CD4-positive, alpha-beta T cell treated with Interleukin-15 for 4 hours (primary cell): Measurements from ENCODE around the gene HLA-A.

Experiments
- DNase-seq: peaks from one replicate; pipeline ENCODE4 v3.0.0-alpha.2; 2020; ENCODE audit warnings: low spot score

HLA-A gene

DNA sequence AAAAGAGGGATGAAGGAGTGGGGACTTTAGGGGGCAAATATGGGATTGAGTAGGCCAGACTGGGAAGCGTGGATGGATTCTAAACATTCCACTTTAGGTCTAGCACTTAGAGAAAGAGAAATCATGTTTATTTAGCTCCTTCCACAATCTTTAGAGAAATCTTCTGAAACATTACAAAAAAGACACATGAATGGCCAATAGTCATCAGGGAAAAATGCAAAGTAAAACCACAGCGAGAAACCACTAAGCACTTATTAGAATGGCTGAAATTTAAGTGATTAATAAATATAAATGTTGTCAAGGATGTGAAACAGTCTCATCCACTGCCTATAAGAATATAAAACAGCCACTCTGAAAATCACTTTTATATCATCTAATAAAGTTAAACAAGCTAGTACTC is 46.9 kb downstream of the HLA-A start:
- DNase-seq, result no peak

DNA sequence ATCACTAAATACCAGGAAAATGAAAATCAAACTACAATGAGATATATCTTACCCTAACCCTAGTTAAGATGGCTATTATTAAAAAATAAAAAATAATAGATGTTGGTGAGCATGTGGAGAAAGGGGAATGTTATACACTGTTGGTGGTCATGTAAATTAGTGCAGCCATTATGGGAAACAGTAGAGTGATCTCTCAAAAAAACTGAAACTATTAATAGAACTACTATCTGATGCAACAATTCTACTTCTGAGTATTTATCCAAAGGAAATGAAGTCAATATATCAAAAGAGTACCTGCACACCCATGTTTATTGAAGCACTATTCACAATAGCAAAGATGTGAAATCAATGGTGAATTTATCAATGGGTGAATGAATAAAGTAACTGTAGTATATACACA is 48.6 kb downstream of the HLA-A start:
- no peak for DNase-seq

DNA sequence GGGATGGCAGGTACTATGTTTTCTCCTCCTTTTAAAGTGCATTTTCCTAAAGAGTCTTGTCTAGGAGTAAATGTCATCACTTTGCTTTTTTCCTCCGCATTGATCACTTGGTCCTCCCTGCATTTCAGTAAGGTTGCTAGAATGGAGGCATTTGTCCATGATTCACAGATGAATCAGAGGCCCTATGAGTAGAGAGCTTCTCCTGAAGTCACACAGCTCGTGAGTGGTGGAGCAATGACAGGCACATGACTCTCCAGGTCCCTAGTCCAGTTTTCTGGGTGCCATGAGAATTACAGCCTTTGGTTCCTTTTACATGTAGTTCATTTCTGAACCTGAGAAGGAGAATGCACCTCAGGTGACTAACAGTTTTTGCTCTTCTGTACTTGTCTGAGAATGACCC is 50.5 kb downstream of the HLA-A start:
- no peak for DNase-seq

DNA sequence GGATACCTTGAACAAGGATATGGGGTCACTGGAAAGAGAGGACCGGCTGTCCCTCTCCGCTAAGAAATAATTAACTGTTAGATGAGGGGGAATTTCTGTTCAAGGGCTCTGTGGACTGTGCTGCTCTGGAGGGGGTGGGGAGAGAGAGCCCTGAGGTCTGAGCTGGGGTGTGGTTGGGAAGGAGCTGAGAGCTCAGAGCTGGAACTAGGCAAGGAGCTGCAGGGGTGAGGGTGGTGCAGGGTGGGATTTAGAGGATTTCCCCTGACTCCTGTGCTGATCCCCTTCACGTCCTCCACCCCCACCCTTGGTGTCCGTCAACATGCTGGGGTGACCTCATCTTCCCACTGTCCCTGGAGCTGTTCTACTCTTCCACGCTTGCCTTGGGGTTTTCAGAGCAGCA is 52.5 kb downstream of the HLA-A start:
- DNase-seq, result no peak

DNA sequence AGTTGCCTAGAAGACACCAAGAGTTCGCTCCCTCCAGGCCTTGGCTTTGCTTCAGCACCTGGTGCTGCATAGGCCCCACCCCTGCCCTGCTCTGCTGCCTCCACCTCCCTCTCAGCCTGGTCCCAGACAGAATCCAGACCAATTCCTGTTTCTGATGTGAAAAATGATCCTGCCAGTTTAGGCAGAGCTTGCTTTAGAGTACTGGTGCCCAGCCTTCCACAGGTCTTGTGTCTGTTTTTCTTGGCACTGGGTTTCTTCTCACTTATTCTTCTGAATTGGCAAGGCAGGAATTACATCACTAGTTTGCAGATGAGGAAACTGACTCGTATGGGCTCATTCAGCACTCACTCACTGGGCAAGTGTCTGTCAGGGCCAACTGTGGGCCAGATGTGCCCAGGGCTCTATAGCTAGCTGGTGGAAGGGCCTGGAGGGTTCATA is 53.0 kb downstream of the HLA-A start:
- no peak for DNase-seq
